K562 (cell line): ENCODE results near the gene ATG12. TPM values are rescaled to one million over a fixed set of nuclear protein-coding genes. Genes with fewer than 3 reads are reported as not detected.

Experiments used
- BRD4 ChIP-seq: fragments of 200-600 bp; sonication (generic); IDR thresholded peaks from 2 replicates; pipeline ENCODE4 v1.6.1; 2017; ENCODE audit warnings: inconsistent platforms
- CBFB ChIP-seq: sonication (generic); formaldehyde crosslinking; IDR thresholded peaks from 2 replicates; pipeline ENCODE4 v1.4.0; 2020; ENCODE audit warnings: mild to moderate bottlenecking, missing genetic modification reagents
- CREB1 ChIP-seq, 2 experiments: sonication (generic) in 1 of 2; formaldehyde crosslinking in 1 of 2; IDR thresholded peaks; 2 replicates each; pipeline versions ENCODE4 v1.6.1 to v1.8.0; 2012 to 2022; ENCODE audit warnings: inconsistent platforms in 1 of 2, mild to moderate bottlenecking in 1 of 2, missing genetic modification reagents in 1 of 2, moderate library complexity in 1 of 2
- E2F3 ChIP-seq: fragments of 250-450 bp; sonication (Bioruptor Pico); IDR thresholded peaks from 2 replicates; pipeline ENCODE4 v1.4.0; 2020; ENCODE audit warnings: mild to moderate bottlenecking
- FOXP1 ChIP-seq: sonication (generic); formaldehyde crosslinking; IDR thresholded peaks from 2 replicates; pipeline ENCODE4 v1.8.0; 2022; ENCODE audit warnings: mild to moderate bottlenecking, missing genetic modification reagents
- HBP1 ChIP-seq: fragments of 450-650 bp; formaldehyde crosslinking; IDR thresholded peaks from 2 replicates; pipeline ENCODE4 v1.4.0; 2022; ENCODE audit warnings: missing genetic modification characterization
- HDAC2 ChIP-seq: fragments of 450-650 bp; IDR thresholded peaks from 2 replicates; pipeline ENCODE4 v1.6.1; 2016; ENCODE audit warnings: mild to moderate bottlenecking
- PHF8 ChIP-seq: fragments of 200-600 bp; sonication (generic); IDR thresholded peaks from 2 replicates; pipeline ENCODE4 v1.6.1; 2012; ENCODE audit warnings: mixed run types, mild to moderate bottlenecking, inconsistent platforms, low read length, moderate library complexity, borderline replicate concordance
- SIX5 ChIP-seq, 2 experiments: IDR thresholded peaks; 2 replicates each; pipeline ENCODE4 v1.6.1; 2011; ENCODE audit warnings: low read length in 2 of 2, borderline replicate concordance in 1 of 2, low read depth in 1 of 2, mild to moderate bottlenecking in 1 of 2, moderate library complexity in 1 of 2; ENCODE audit not compliant: insufficient read depth in 1 of 2
- SP1 ChIP-seq: sonication (generic); formaldehyde crosslinking; IDR thresholded peaks from 2 replicates; pipeline ENCODE4 v1.8.1; 2022; ENCODE audit warnings: mild to moderate bottlenecking, missing genetic modification reagents
- YY1 ChIP-seq, 3 experiments: IDR thresholded peaks; 2 replicates each; pipeline ENCODE4 v1.6.1; 2011; ENCODE audit warnings: low read length in 2 of 3, mild to moderate bottlenecking in 2 of 3, moderate library complexity in 2 of 3, borderline replicate concordance in 1 of 3, control low read depth in 1 of 3, low read depth in 1 of 3; ENCODE audit not compliant: insufficient read depth in 3 of 3, insufficient replicate concordance in 2 of 3, control insufficient read depth in 1 of 3, insufficient read length in 1 of 3; ENCODE audit errors: extremely low read depth in 1 of 3
- ZBTB43 ChIP-seq: sonication (generic); formaldehyde crosslinking; IDR thresholded peaks from 2 replicates; pipeline ENCODE4 v1.8.0; 2023; ENCODE audit warnings: mild to moderate bottlenecking, missing genetic modification reagents
- ZEB2 ChIP-seq: fragments of 450-650 bp; IDR thresholded peaks from 2 replicates; pipeline ENCODE4 v1.6.1; 2016
- ZFP36 ChIP-seq: fragments of 150-350 bp; IDR thresholded peaks from 2 replicates; pipeline ENCODE4 v1.6.1; 2018; ENCODE audit warnings: low read length, low read depth; ENCODE audit not compliant: partially characterized antibody
- ZNF12 ChIP-seq: sonication (generic); formaldehyde crosslinking; IDR thresholded peaks from 2 replicates; pipeline ENCODE4 v1.4.0; 2020; ENCODE audit warnings: mild to moderate bottlenecking, missing genetic modification reagents
- ZNF511 ChIP-seq: sonication (generic); formaldehyde crosslinking; IDR thresholded peaks from 2 replicates; pipeline ENCODE4 v1.8.0; 2022; ENCODE audit warnings: mild to moderate bottlenecking, missing genetic modification reagents
- polyA plus RNA-seq, 8 experiments: library from polyadenylated mRNA; depleted of rRNA in 4 of 8; stranded (reverse) in 5 of 8; unstranded in 3 of 8; fragments of >200 nt; fragmentation: Nextera tagmentation in 2 of 8; fragmentation: Illumina TruSeq in 1 of 8; extraction: Ambion mirVana in 2 of 8; extraction: Trizol in 1 of 8; gene quantifications; 2 replicates each; pipeline versions ENCODE4 v1.2.1 to v1.2.3, GENCODE V29; 2011 to 2014; ENCODE audit warnings: inconsistent platforms in 1 of 8, missing spikeins in 1 of 8
- total RNA-seq, 7 experiments: library from RNA; depleted of rRNA in 6 of 7; stranded (reverse); fragments of >200 nt in 6 of 7; fragmentation: Illumina TruSeq in 2 of 7; extraction: Trizol in 2 of 7; gene quantifications; 2 replicates each; pipeline versions ENCODE4 v1.2.1 to v1.2.3, GENCODE V29; 2011 to 2021; ENCODE audit warnings: low replicate concordance in 1 of 7
- TF ChIP-seq, protein P1 (sequence below): sonication (generic); formaldehyde crosslinking; IDR thresholded peaks from 2 replicates; pipeline ENCODE4 v1.8.1; 2023; ENCODE audit warnings: mild to moderate bottlenecking, missing genetic modification reagents
- TF ChIP-seq, protein P2 (sequence below): sonication (generic); formaldehyde crosslinking; IDR thresholded peaks from 2 replicates; pipeline ENCODE4 v1.9.0; 2022; ENCODE audit warnings: mild to moderate bottlenecking, missing genetic modification reagents
- TF ChIP-seq, protein P3 (sequence below): fragments of 250-450 bp; sonication (Bioruptor Pico); IDR thresholded peaks from 2 replicates; pipeline ENCODE4 v1.5.0; 2021

ATG12 gene
- total and polyA plus RNA-seq, 9 of the 15 experiments (the other 6 are each of a cell fraction or from before 2014, with no cell fraction given): 21.6 to 132 (median 61.3) TPM

- TF ChIP-seq ZNF511 (CRISPR knock-in tag): peak; percentile 61; the same call in 1 of the 2 replicates
- TF ChIP-seq ZEB2: no peak
- TF ChIP-seq FOXP1: 0 out of 2 replicates have a peak, but pooled peaks have one; percentile 8
- TF ChIP-seq, protein P1, sequence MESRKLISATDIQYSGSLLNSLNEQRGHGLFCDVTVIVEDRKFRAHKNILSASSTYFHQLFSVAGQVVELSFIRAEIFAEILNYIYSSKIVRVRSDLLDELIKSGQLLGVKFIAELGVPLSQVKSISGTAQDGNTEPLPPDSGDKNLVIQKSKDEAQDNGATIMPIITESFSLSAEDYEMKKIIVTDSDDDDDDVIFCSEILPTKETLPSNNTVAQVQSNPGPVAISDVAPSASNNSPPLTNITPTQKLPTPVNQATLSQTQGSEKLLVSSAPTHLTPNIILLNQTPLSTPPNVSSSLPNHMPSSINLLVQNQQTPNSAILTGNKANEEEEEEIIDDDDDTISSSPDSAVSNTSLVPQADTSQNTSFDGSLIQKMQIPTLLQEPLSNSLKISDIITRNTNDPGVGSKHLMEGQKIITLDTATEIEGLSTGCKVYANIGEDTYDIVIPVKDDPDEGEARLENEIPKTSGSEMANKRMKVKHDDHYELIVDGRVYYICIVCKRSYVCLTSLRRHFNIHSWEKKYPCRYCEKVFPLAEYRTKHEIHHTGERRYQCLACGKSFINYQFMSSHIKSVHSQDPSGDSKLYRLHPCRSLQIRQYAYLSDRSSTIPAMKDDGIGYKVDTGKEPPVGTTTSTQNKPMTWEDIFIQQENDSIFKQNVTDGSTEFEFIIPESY (CRISPR knock-in tag): peak; percentile 51; the same call in 1 of the 2 replicates
- no peak for TF ChIP-seq CBFB (CRISPR knock-in tag)
- no peak for TF ChIP-seq ZNF12 (CRISPR knock-in tag)
- no peak for TF ChIP-seq SIX5 (IDR thresholded peaks at IDR 0.05; ENCODE audit: borderline replicate concordance in 1 of 2, insufficient read depth in 1 of 2, low read depth in 1 of 2, low read length in 2 of 2)
- 0 out of 2 replicates have a peak, but pooled peaks have one; percentile 59 for TF ChIP-seq HBP1
- 0 out of 2 replicates have a peak, but pooled peaks have one; percentile 13 for TF ChIP-seq E2F3 (CRISPR knock-in tag)
- peak; percentile 83 for TF ChIP-seq PHF8
- TF ChIP-seq SP1 (CRISPR knock-in tag): peak; percentile 91
- TF ChIP-seq ZFP36: no peak
- TF ChIP-seq BRD4: no peak
- TF ChIP-seq, protein P2, sequence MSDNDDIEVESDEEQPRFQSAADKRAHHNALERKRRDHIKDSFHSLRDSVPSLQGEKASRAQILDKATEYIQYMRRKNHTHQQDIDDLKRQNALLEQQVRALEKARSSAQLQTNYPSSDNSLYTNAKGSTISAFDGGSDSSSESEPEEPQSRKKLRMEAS (CRISPR knock-in tag): peak; percentile 84
- TF ChIP-seq YY1 (IDR thresholded peaks at IDR 0.05; ENCODE audit: borderline replicate concordance in 1 of 3, control insufficient read depth in 1 of 3, extremely low read depth in 1 of 3, insufficient read depth in 3 of 3, insufficient read length in 1 of 3, insufficient replicate concordance in 2 of 3, low read depth in 1 of 3, low read length in 2 of 3): peak; percentile 90 to 98 (median 94)
- peak; percentile 84 for TF ChIP-seq CREB1 (IDR thresholded peaks at IDR 0.05)
- TF ChIP-seq CREB1 (CRISPR knock-in tag; IDR thresholded peaks at IDR 0.05): peak; percentile 81
- peak; percentile 80; the same call in 1 of the 2 replicates for TF ChIP-seq ZBTB43 (CRISPR knock-in tag)
- TF ChIP-seq, protein P3, sequence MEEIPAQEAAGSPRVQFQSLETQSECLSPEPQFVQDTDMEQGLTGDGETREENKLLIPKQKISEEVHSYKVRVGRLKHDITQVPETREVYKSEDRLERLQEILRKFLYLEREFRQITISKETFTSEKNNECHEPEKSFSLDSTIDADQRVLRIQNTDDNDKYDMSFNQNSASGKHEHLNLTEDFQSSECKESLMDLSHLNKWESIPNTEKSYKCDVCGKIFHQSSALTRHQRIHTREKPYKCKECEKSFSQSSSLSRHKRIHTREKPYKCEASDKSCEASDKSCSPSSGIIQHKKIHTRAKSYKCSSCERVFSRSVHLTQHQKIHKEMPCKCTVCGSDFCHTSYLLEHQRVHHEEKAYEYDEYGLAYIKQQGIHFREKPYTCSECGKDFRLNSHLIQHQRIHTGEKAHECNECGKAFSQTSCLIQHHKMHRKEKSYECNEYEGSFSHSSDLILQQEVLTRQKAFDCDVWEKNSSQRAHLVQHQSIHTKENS: no peak
- peak; percentile 57; the same call in 1 of the 2 replicates for TF ChIP-seq HDAC2
These were observed at the start of gene ATG12, which contains the start of gene AP3S1 (continued) for GRCh38 chr5:115841382-115842088.
